ENCODE measurements around the gene TGFB1I1. TPM values are rescaled to one million over a fixed set of nuclear protein-coding genes. Genes with fewer than 3 reads are reported as not detected.

TGFB1I1 gene
- total and polyA plus RNA-seq, 2 of the 13 experiments (the other 11 are each of a cell fraction or from before 2014, with no cell fraction given), result 0.80 to 2.9 TPM

DNA sequence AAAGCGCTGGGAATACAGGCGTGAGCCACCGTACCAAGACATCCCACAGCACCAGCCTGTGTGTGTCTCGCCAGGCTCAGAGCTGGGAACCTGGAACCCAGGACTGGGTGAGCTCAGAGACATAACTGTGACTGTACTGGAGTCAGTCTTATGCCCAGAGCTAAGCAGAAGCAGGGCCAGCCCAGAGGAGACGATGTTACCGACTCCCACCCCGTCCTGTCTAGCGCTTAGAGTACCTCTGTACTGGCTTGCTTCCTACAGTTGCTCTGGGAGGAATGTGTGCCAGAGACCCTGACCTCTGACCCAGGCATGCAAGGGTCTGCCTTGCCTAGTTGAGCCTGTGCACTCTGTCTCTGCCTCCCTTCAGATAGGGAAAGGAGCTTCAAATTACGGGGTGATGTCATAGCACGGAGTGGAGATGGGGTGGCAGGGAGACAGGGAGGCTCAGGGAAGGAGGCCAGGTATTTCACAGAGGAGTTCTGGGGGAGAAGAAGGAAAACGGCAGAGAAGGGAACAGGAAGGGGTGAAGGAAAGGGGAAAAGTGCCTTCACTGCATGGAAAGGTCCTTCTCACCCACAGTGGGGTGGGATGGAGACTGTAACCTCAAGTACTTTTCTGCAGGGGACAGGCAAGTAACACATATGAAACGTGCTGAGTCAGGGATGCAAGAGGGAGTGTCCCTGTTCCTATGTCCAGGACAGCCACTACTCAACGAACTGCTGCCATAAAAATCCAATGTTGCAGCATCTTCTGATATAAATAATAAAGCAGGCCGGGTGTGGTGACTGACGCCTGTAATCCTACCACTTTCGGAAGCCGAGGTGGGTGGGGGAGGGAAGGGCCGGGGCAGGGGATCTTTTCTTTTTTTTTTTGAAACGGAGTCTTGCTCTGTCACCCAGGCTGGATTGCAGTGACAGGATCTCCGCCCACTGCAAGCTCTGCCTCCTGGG, 18.4 kb upstream of the TGFB1I1 start (continued):
- no peak for TF ChIP-seq ZNF512B (CRISPR knock-in tag; IDR thresholded peaks at IDR 0.05; ENCODE audit: borderline replicate concordance)
- TF ChIP-seq ATF7-NPFF (CRISPR knock-in tag; IDR thresholded peaks at IDR 0.05; ENCODE audit: low read depth), result no peak
- no peak for TF ChIP-seq RELA (CRISPR knock-in tag; IDR thresholded peaks at IDR 0.05)
- 0 out of 2 replicates have a peak, but pooled peaks have one; percentile 34 for TF ChIP-seq ZNF605 (CRISPR knock-in tag; IDR thresholded peaks at IDR 0.05)
- no peak for TF ChIP-seq ZHX2 (IDR thresholded peaks at IDR 0.05; ENCODE audit: low read depth)
- TF ChIP-seq ZHX2 (CRISPR knock-in tag; IDR thresholded peaks at IDR 0.05; ENCODE audit: borderline replicate concordance), result no peak
- TF ChIP-seq IKZF5 (CRISPR knock-in tag; IDR thresholded peaks at IDR 0.05), result 0 out of 2 replicates have a peak, but pooled peaks have one; percentile 38
- TF ChIP-seq HNF4A (CRISPR knock-in tag; IDR thresholded peaks at IDR 0.05), result peak; percentile 82
- TF ChIP-seq, protein P1, sequence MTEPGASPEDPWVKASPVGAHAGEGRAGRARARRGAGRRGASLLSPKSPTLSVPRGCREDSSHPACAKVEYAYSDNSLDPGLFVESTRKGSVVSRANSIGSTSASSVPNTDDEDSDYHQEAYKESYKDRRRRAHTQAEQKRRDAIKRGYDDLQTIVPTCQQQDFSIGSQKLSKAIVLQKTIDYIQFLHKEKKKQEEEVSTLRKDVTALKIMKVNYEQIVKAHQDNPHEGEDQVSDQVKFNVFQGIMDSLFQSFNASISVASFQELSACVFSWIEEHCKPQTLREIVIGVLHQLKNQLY (CRISPR knock-in tag; IDR thresholded peaks at IDR 0.05), result peak; percentile 29; the same call in 1 of the 2 replicates
- TF ChIP-seq BORCS8-MEF2B (CRISPR knock-in tag; IDR thresholded peaks at IDR 0.05), result 0 out of 2 replicates have a peak, but pooled peaks have one; percentile 26
- no peak for TF ChIP-seq CCAR2 (optimal IDR thresholded peaks at IDR 0.05; ENCODE audit: low read depth, low read length)
- 0 out of 2 replicates have a peak, but pooled peaks have one; percentile 20 for TF ChIP-seq STAT6 (CRISPR knock-in tag; IDR thresholded peaks at IDR 0.05; ENCODE audit: borderline replicate concordance)
- peak; percentile 27; the same call in 1 of the 2 replicates for TF ChIP-seq HDAC1 (CRISPR knock-in tag; IDR thresholded peaks at IDR 0.05)
- no peak for TF ChIP-seq FOSL2 (CRISPR knock-in tag; IDR thresholded peaks at IDR 0.05)
